Mesenteric fat pad (tissue), 1 donor: ENCODE results near the gene EN1. TPM values are rescaled to one million over a fixed set of nuclear protein-coding genes. Genes with fewer than 3 reads are reported as not detected.

Source experiments
- DNase-seq: peaks from one replicate; pipeline ENCODE4 v3.0.0-alpha.2; 2020; ENCODE audit warnings: low spot score
- total RNA-seq: library from RNA; stranded (reverse); fragmentation: NEBNext Ultra II Directional; extraction: Animal tissue kit (Norgen Biotek cat#: 25700); gene quantifications from one replicate; pipeline ENCODE4 v1.2.1, GENCODE V29; 2021
- donor health status: DM: yes; HTN: yes; CAD: no.

EN1 gene
- total RNA-seq, 1 donor from 2014 or later: 4.4 TPM

GRCh38 chr2:118856330-118856977, 9.0 kb upstream of the EN1 start:
- DNase-seq: no peak

GRCh38 chr2:118855451-118856279, 8.2 kb upstream of the EN1 start:
- DNase-seq: no peak

- no peak for DNase-seq
These were observed 7.3 kb upstream of the EN1 start for GRCh38 chr2:118854507-118855345.

GRCh38 chr2:118853651-118854291, 6.3 kb upstream of the EN1 start:
- DNase-seq: no peak

- DNase-seq: no peak
These were observed 5.7 kb upstream of the EN1 start for GRCh38 chr2:118853129-118853640.

GRCh38 chr2:118852605-118853128, 5.2 kb upstream of the EN1 start:
- no peak for DNase-seq

GRCh38 chr2:118851650-118852049, 4.2 kb upstream of the EN1 start:
- DNase-seq: no peak

GRCh38 chr2:118850901-118851415, 3.5 kb upstream of the EN1 start:
- DNase-seq: no peak

GRCh38 chr2:118850168-118850900, 2.9 kb upstream of the EN1 start:
- no peak for DNase-seq

GRCh38 chr2:118849226-118850167, 2.0 kb upstream of the EN1 start:
- DNase-seq: no peak

- no peak for DNase-seq
These were observed 1.2 kb upstream of the EN1 start for GRCh38 chr2:118848381-118849225.

GRCh38 chr2:118847762-118848172, 319 bp upstream of the EN1 start:
- DNase-seq: no peak

GRCh38 chr2:118846442-118846952, 951 bp downstream of the EN1 start:
- no peak for DNase-seq

GRCh38 chr2:118845522-118846441, 1.7 kb downstream of the EN1 start:
- no peak for DNase-seq

- no peak for DNase-seq
These were observed 2.4 kb downstream of the EN1 start for GRCh38 chr2:118845005-118845521.
